DMS114 treated with DMSO at 0.1 percent for 48 hours (cell line): ENCODE measurements around the gene ZNF467.

Source experiments
- DNase-seq: peaks from one replicate; lab custom pipeline; 2025; ENCODE audit not compliant: unreplicated experiment; lab: John Stamatoyannopoulos, UW

Gene ZNF467

GRCh38 chr7:149787428-149788299 lies 14.3 kb upstream of the ZNF467 start:
- no peak for DNase-seq

GRCh38 chr7:149785983-149786382 lies 12.6 kb upstream of the ZNF467 start:
- no peak for DNase-seq

GRCh38 chr7:149785402-149785801 lies 12.0 kb upstream of the ZNF467 start:
- no peak for DNase-seq

GRCh38 chr7:149784251-149784608 lies 10.8 kb upstream of the ZNF467 start:
- DNase-seq, result no peak

- DNase-seq, result no peak
Measured at GRCh38 chr7:149783386-149784250, 10.2 kb upstream of the ZNF467 start.

GRCh38 chr7:149782682-149783345 lies 9.4 kb upstream of the ZNF467 start:
- DNase-seq, result no peak

- DNase-seq, result no peak
Measured at GRCh38 chr7:149781921-149782320, 8.5 kb upstream of the ZNF467 start.

- no peak for DNase-seq
Measured at GRCh38 chr7:149780636-149781419, 7.4 kb upstream of the ZNF467 start.

GRCh38 chr7:149780056-149780455 lies 6.7 kb upstream of the ZNF467 start:
- DNase-seq, result no peak

GRCh38 chr7:149779502-149779805 lies 6.1 kb upstream of the ZNF467 start:
- DNase-seq, result no peak

- DNase-seq, result no peak
Measured at GRCh38 chr7:149778696-149779501, 5.5 kb upstream of the ZNF467 start.

- no peak for DNase-seq
Measured at GRCh38 chr7:149778327-149778637, 4.9 kb upstream of the ZNF467 start.

- no peak for DNase-seq
Measured at GRCh38 chr7:149777551-149778326, 4.4 kb upstream of the ZNF467 start.

GRCh38 chr7:149776848-149777407 lies 3.5 kb upstream of the ZNF467 start:
- no peak for DNase-seq

- DNase-seq, result no peak
Measured at GRCh38 chr7:149776289-149776688, 2.9 kb upstream of the ZNF467 start.

GRCh38 chr7:149775176-149775556 lies 1.8 kb upstream of the ZNF467 start:
- DNase-seq, result no peak

- peak; percentile 28 for DNase-seq
Measured at GRCh38 chr7:149774237-149775175, 1.1 kb upstream of the ZNF467 start.

- no peak for DNase-seq
Measured at GRCh38 chr7:149772956-149773434, 393 bp downstream of the ZNF467 start.
